ENCODE results near the gene LRMDA. TPM values are rescaled to one million over a fixed set of nuclear protein-coding genes. Genes with fewer than 3 reads are reported as not detected.

Gene LRMDA
- total and polyA plus RNA-seq, 2 of the 13 experiments (the other 11 are each of a cell fraction or from before 2014, with no cell fraction given): 13.4 to 22.0 TPM

- no peak for TF ChIP-seq ZNF639 (CRISPR knock-in tag; conservative IDR thresholded peaks at IDR 0.05)
- TF ChIP-seq KLF12 (CRISPR knock-in tag; IDR thresholded peaks at IDR 0.05; ENCODE audit: borderline replicate concordance): no peak
- peak; percentile 26; the same call in 1 of the 2 replicates for TF ChIP-seq ZNF574 (CRISPR knock-in tag; IDR thresholded peaks at IDR 0.05)
- no peak for TF ChIP-seq ZKSCAN8 (CRISPR knock-in tag; IDR thresholded peaks at IDR 0.05; ENCODE audit: borderline replicate concordance)
- 0 out of 2 replicates have a peak, but pooled peaks have one; percentile 24 for TF ChIP-seq ZNF607 (CRISPR knock-in tag; IDR thresholded peaks at IDR 0.05; ENCODE audit: borderline replicate concordance)
- no peak for TF ChIP-seq THAP11 (CRISPR knock-in tag; IDR thresholded peaks at IDR 0.05)
- TF ChIP-seq POLR2G (IDR thresholded peaks at IDR 0.05; ENCODE audit: low read depth, low read length): no peak
- TF ChIP-seq ZNF713 (CRISPR knock-in tag; IDR thresholded peaks at IDR 0.05): no peak
- no peak for TF ChIP-seq ZNF326 (CRISPR knock-in tag; IDR thresholded peaks at IDR 0.05; ENCODE audit: borderline replicate concordance)
- no peak for TF ChIP-seq IRF1 (CRISPR knock-in tag; IDR thresholded peaks at IDR 0.05; ENCODE audit: low read depth)
- no peak for TF ChIP-seq ZNF484 (CRISPR knock-in tag; IDR thresholded peaks at IDR 0.05; ENCODE audit: borderline replicate concordance, low read depth)
- TF ChIP-seq ZNF569 (CRISPR knock-in tag; IDR thresholded peaks at IDR 0.05; ENCODE audit: borderline replicate concordance): no peak
- no peak for TF ChIP-seq FIP1L1 (IDR thresholded peaks at IDR 0.05; ENCODE audit: borderline replicate concordance, insufficient read depth, low read depth, low read length)
- no peak for TF ChIP-seq MYPOP (CRISPR knock-in tag; IDR thresholded peaks at IDR 0.05)
- no peak for TF ChIP-seq ZBTB10 (CRISPR knock-in tag; IDR thresholded peaks at IDR 0.05; ENCODE audit: borderline replicate concordance)
- TF ChIP-seq YY1 (IDR thresholded peaks at IDR 0.05; ENCODE audit: insufficient read depth, insufficient replicate concordance, low read depth, low read length): no peak
- TF ChIP-seq HNRNPUL1 (IDR thresholded peaks at IDR 0.05; ENCODE audit: low read depth, low read length): no peak
- no peak for TF ChIP-seq RORA (CRISPR knock-in tag; IDR thresholded peaks at IDR 0.05)
- TF ChIP-seq NONO (IDR thresholded peaks at IDR 0.05): no peak
- 0 out of 2 replicates have a peak, but pooled peaks have one; percentile 31 for TF ChIP-seq NONO (CRISPR knock-in tag; conservative IDR thresholded peaks at IDR 0.05)
These were observed 64.2 kb downstream of the LRMDA start (continued) for GRCh38 chr10:75495434-75496190.

Data from HepG2 (cell line).